SK-N-MC (cell line): ENCODE data around the gene PDLIM4.

Source experiments
- EZH2 ChIP-seq: fragments of 200-600 bp; sonication (generic); IDR thresholded peaks from one replicate; pipeline ENCODE4 v1.6.1; 2017; ENCODE audit warnings: antibody characterized with exemption
- FOXP2 ChIP-seq: optimal IDR thresholded peaks from 2 replicates; pipeline ENCODE3; 2011; ENCODE audit warnings: mild to moderate bottlenecking, moderate library complexity; ENCODE audit not compliant: insufficient read depth; ENCODE audit errors: extremely low read length, control extremely low read depth
- POLR2AphosphoS5 ChIP-seq: IDR thresholded peaks from 2 replicates; pipeline ENCODE4 v1.6.1; 2012; ENCODE audit warnings: mild to moderate bottlenecking, low read depth, low read length, borderline replicate concordance

GRCh38 chr5:132319975-132320374 is 62.5 kb downstream of the PDLIM4 start:
- TF ChIP-seq POLR2AphosphoS5 (no peak), EZH2 (no peak), FOXP2 (no peak)
